Fibroblast of villous mesenchyme (primary cell): ENCODE data around the gene CBX8. TPM values are rescaled to one million over a fixed set of nuclear protein-coding genes. Genes with fewer than 3 reads are reported as not detected.

Source experiments
- DNase-seq: peaks from one replicate; pipeline ENCODE4 v3.0.0-alpha.2; 2010; ENCODE audit warnings: low read depth
- H3K4me3 ChIP-seq: 2 replicates; pipeline ENCODE4 v1.5.1; 2011; ENCODE audit warnings: low read depth, mild to moderate bottlenecking, low read length
- total RNA-seq: library from RNA; depleted of rRNA; stranded (reverse); fragments of >200 nt; gene quantifications from 2 replicates; pipeline ENCODE4 v1.2.3, GENCODE V29; 2012
- TF ChIP-seq, protein P1 (sequence below): IDR thresholded peaks from 2 replicates; pipeline ENCODE4 v1.5.1; 2012; ENCODE audit warnings: low read depth, mild to moderate bottlenecking, low read length; ENCODE audit not compliant: insufficient read depth

Gene CBX8
- total RNA-seq = 3.2 and 4.7 TPM in 2 replicates

DNA sequence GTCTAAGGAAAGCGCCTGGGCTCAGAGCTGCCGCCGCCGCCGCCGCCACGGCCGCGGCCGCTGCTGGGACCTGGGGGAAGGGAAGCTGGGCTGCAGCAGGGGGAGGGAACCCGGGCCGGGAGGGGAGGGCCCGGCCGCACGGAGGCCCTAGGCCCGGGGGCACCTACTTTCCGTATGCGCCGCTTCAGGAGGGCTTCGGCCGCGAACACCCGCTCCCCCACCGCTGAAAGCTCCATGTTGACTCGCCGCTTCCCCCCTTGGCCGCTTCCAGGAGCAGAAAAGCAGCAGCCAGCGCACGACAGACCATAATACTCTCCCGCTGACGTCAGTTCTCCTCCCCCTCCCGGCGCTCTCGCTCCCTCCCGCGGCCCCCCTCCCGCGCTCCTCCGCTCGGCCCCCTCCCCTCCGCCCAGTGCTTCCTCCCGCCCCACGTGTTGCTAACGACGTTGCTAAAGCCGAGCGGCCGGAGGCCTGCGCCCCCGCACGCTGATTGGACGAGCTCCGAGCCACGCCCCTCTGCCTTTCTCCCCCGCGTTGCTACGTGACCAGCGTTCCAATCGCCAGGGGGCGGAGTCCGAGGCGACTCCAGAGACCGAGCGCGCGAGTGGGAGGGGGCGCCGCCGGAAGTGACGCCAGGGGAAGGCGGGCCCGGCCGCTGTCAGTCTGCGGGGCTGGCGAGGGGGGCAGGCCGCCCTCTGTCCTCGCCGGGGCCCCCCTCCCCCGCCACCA lies at the start of gene CBX8:
TSS of gene CBX8 (minus strand) at position 315 of the 729 bp plus-strand sequence. CDS start at position 236, 79 bp downstream.
- H3K4me3 ChIP-seq = peak within 1 kb of the TSS; percentile 80
- peak; percentile 99 for DNase-seq
- TF ChIP-seq, protein P1, sequence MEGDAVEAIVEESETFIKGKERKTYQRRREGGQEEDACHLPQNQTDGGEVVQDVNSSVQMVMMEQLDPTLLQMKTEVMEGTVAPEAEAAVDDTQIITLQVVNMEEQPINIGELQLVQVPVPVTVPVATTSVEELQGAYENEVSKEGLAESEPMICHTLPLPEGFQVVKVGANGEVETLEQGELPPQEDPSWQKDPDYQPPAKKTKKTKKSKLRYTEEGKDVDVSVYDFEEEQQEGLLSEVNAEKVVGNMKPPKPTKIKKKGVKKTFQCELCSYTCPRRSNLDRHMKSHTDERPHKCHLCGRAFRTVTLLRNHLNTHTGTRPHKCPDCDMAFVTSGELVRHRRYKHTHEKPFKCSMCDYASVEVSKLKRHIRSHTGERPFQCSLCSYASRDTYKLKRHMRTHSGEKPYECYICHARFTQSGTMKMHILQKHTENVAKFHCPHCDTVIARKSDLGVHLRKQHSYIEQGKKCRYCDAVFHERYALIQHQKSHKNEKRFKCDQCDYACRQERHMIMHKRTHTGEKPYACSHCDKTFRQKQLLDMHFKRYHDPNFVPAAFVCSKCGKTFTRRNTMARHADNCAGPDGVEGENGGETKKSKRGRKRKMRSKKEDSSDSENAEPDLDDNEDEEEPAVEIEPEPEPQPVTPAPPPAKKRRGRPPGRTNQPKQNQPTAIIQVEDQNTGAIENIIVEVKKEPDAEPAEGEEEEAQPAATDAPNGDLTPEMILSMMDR = peak; percentile 13

DNA sequence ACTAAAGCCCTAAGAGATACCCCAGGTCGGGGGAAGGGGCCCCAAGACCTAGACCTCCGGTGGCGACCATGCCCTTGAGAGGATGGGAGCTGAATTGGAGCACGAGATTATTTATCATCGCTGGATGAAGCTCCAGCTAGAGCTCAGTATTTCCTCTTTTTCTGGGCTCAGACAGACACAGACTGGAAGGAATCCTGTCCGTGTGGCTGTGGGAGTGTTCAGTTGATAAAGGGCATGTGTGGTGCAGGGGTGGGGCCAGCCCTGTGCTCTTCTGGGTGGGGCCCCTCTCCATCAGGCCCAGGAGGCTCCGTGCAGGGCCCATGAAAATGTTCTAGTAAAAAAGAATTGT lies 48.7 kb upstream of the CBX8 start:
- TF ChIP-seq, protein P1 = no peak
- no peak overlapping the region for H3K4me3 ChIP-seq
- DNase-seq = peak; percentile 61

DNA sequence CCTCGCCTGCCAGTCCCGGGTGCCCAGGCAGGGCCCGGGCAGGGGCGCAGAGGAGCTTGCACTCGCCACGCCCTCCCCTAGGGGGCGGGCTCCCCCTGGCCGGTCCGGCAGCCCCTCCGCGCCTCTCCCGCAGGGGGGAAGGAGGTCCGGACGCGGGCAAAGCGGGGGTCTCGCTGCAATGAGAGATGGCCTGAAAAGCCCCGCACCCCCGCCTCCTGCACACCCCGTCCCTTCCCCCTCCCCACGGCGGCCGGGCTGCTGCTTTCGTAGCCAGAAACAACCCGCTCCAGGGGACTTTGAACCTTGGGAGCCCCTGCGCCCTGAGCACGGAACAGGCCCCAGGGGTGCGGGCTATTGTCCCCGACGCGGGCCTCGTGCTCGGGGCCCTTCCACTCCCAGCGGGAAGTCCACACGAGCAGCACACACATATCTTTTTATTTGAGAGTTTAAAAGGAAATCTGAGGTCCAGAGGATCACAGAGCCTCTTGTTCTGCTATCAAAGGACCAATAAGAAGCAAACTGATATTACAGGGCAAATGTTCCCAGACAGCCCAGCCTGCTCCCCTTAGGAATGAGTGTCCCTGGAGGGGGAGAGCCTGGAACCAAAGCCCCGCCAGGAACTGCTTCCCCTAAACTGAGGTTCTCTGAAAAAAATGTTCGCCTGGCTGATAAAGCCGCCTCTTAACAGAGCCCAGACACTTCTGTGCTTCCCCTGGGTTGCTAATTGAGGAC lies 48.2 kb upstream of the CBX8 start:
- TF ChIP-seq, protein P1 = peak; percentile 68
- DNase-seq = no peak
- peak overlapping the region; percentile 25 for H3K4me3 ChIP-seq

DNA sequence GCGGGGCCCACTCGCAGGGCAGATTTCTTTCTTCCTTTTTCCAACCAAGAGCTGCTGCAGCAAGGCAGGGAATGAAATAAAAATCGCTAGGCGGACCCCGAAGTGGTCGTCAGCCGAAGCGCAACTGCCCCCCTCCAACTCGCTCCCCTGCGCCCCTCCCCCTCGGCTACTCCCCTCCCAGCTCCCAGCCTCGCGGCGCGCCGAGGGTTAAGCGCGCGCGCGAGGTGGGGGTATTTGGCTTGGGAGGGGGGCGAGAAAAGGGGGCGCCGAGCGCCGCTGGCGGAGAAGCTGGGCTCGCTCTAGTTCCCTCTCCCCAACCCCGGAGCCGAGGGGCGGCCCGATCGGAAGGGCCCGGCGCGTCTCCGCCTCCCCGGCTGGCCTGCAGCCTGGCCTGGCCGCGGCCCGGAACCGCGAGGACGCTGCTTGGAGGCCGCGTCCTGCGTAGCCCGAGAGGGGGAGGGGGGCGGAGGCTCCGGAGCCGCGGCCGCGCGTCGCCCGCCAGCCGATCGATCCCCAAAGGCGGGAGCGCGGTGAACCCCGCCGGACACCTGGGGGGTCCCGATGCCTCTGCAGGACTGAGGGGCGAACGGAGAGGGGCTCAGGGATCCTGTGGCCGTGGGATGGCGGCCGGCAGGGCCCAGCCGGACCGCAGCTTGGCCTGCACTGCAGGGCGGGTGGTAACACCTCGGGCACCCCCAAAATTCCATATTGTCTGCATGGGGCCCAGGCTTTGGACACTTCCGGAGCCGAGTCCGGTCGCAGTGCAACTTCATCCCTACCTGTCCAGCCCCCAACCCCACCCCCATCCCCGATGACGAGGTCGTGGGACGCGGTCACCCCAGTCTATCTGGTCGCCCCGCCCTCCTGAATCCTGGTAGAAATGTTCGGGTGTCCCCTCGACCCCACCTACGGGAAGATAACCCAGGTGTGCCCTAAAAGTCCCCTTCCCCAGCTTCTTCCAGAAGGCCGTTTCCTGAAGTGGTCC lies 47.2 kb upstream of the CBX8 start:
- H3K4me3 ChIP-seq = peak overlapping the region; percentile 58
- TF ChIP-seq, protein P1 = no peak
- DNase-seq = peak; percentile 70

DNA sequence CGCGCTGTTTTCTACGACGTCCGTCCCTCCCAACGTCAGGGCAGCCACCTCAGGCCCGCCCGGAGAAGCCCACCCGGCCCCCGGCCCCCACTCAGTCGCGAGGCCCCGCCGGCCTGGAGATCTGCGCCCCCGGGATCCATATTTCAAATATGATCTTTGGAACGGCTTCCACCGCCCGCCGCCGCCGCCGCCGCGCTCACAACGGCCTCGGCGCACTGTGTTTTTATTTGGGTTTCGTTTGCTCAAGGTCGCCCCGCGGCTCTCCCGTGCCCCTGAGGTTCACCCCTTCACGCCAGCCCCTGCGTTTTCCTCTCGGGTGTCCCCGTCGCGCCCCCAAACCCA lies 46.6 kb upstream of the CBX8 start:
- no peak for DNase-seq
- H3K4me3 ChIP-seq = peak overlapping the region; percentile 58
- TF ChIP-seq, protein P1 = no peak

DNA sequence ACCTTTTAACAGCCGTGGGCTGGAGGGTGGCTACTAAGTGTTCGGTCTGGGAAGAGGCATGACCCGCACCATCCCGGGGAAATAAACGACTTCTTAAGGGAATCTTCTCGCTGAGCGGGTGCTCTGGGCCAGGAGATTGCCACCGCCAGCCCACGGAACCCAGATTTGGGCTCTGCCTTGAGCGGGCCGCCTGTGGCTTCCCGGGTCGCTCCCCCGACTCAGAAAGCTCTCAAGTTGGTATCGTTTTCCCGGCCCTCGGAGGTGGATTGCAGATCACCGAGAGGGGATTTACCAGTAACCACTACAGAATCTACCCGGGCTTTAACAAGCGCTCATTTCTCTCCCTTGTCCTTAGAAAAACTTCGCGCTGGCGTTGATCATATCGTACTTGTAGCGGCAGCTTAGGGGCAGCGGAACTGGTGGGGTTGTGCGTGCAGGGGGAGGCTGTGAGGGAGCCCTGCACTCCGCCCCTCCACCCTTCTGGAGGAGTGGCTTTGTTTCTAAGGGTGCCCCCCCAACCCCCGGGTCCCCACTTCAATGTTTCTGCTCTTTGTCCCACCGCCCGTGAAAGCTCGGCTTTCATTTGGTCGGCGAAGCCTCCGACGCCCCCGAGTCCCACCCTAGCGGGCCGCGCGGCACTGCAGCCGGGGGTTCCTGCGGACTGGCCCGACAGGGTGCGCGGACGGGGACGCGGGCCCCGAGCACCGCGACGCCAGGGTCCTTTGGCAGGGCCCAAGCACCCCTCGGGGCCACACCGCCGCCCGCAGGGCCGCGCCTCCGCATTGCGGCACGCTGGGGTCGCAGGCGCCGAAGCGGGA lies 46.0 kb upstream of the CBX8 start:
- DNase-seq = no peak
- peak overlapping the region; percentile 58 for H3K4me3 ChIP-seq
- TF ChIP-seq, protein P1 = peak; percentile 5
